HL-60 (cell line): ENCODE data around the gene GIT2.
A peak's percentile ranks its signal among the peaks of the same experiment; 100 is the strongest.

Experiments
- DNase-seq, 2 experiments: peaks; one replicate each; pipeline ENCODE4 v3.0.0-alpha.2; 2010 to 2020; ENCODE audit warnings: low read depth in 1 of 2, low spot score in 1 of 2
- H3K27ac ChIP-seq: fragments of 250-450 bp; sonication (Bioruptor Pico); replicated peaks from 2 replicates; pipeline ENCODE4 v1.5.1; 2020; ENCODE audit warnings: mild to moderate bottlenecking, moderate library complexity
- H3K27me3 ChIP-seq: fragments of 250-450 bp; sonication (Bioruptor Pico); 2 replicates; pipeline ENCODE4 v1.5.1; 2021; ENCODE audit warnings: mild to moderate bottlenecking, moderate library complexity; ENCODE audit not compliant: insufficient read depth, poor library complexity, severe bottlenecking
- H3K4me3 ChIP-seq: replicated peaks from 2 replicates; pipeline ENCODE4 v1.5.1; 2011; ENCODE audit warnings: mild to moderate bottlenecking, control low read depth, low read length; ENCODE audit not compliant: insufficient read depth
- CTCF ChIP-seq: IDR thresholded peaks from one replicate; pipeline ENCODE4 v1.5.1; 2011; ENCODE audit warnings: low read length, control low read depth, inconsistent platforms; ENCODE audit not compliant: insufficient read depth
- GABPA ChIP-seq: IDR thresholded peaks from 2 replicates; pipeline ENCODE4 v1.6.1; 2012; ENCODE audit warnings: low read depth
- POLR2AphosphoS5 ChIP-seq: IDR thresholded peaks from 2 replicates; pipeline ENCODE4 v1.6.1; 2012; ENCODE audit warnings: low read depth
- REST ChIP-seq: IDR thresholded peaks from 2 replicates; pipeline ENCODE4 v1.6.1; 2012; ENCODE audit warnings: low read depth; ENCODE audit not compliant: insufficient replicate concordance
- SPI1 ChIP-seq: IDR thresholded peaks from 2 replicates; pipeline ENCODE4 v1.6.1; 2012; ENCODE audit warnings: low read depth, mild to moderate bottlenecking, borderline replicate concordance

GIT2 gene

GRCh38 chr12:109946913-109947312, 49.3 kb downstream of the GIT2 start:
- DNase-seq = no peak
- Histone ChIP-seq H3K27me3 (no peaks in the 10 kb centered on the region), H3K27ac (no peak overlapping the region), H3K4me3 (no peak overlapping the region)
- TF ChIP-seq SPI1 = no peak
- TF ChIP-seq REST = no peak
- no peak for TF ChIP-seq CTCF
- no peak for TF ChIP-seq POLR2AphosphoS5

- peak in 1 of 2 experiments; percentile 39 for DNase-seq
- Histone ChIP-seq H3K4me3 (no peak overlapping the region), H3K27ac (no peak overlapping the region), H3K27me3 (no peaks in the 10 kb centered on the region)
- no peak for TF ChIP-seq CTCF
- TF ChIP-seq SPI1 = no peak
- no peak for TF ChIP-seq GABPA
- TF ChIP-seq REST = no peak
- TF ChIP-seq POLR2AphosphoS5 = no peak
Observed at GRCh38 chr12:109946505-109946904, 49.7 kb downstream of the GIT2 start.

- DNase-seq = no peak
- Histone ChIP-seq H3K27ac (no peak overlapping the region), H3K27me3 (no peaks in the 10 kb centered on the region), H3K4me3 (no peak overlapping the region)
- no peak for TF ChIP-seq POLR2AphosphoS5
- TF ChIP-seq CTCF = no peak
- no peak for TF ChIP-seq SPI1
Observed at GRCh38 chr12:109944561-109945359, 51.4 kb downstream of the GIT2 start.

GRCh38 chr12:109943811-109944210, 52.4 kb downstream of the GIT2 start:
- no peaks in the 10 kb centered on the region for H3K27me3 ChIP-seq
- DNase-seq = no peak
- H3K4me3 ChIP-seq = no peak overlapping the region
- TF ChIP-seq POLR2AphosphoS5 = no peak
- TF ChIP-seq GABPA = no peak
- no peak for TF ChIP-seq SPI1
- TF ChIP-seq REST = no peak
- TF ChIP-seq CTCF = no peak
- no peak overlapping the region for H3K27ac ChIP-seq
